GM04503 (cell line): ENCODE measurements around the gene HPS1.

Experiments used
- DNase-seq: peaks from one replicate; pipeline ENCODE4 v3.0.0-alpha.2; 2012; ENCODE audit warnings: low read depth

The HPS1 gene

GRCh38 chr10:98446661-98447221 lies at the start of gene HPS1:
Gene HPS1, minus strand, starts transcription at chr10:98446935. Its CDS starts 3,695 bp downstream, at chr10:98443240.
- DNase-seq: no peak

GRCh38 chr10:98492763-98493162 lies 46.0 kb upstream of the HPS1 start:
- no peak for DNase-seq

GRCh38 chr10:98489561-98490481 lies 43.1 kb upstream of the HPS1 start:
- DNase-seq: no peak

GRCh38 chr10:98488669-98489430 lies 42.1 kb upstream of the HPS1 start:
- DNase-seq: no peak

DNA sequence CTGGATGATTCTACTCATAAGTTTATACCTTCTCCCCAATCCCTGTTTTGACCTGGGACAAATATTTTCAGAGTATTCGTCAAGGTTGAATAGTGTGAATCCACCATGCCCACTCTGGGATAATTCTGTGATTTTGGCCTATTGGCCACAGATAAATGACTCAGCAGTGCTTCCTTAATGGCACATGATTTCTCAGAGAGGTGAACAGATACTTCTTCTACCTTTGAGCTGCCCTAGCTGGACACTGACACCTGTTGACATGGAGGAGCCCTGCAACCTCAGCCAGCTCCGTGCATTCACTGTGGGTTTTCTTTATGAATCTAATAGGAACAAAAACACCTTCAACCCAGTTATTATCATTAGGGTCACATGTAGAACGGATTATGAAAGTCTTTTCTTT lies 40.9 kb upstream of the HPS1 start:
- no peak for DNase-seq

GRCh38 chr10:98486421-98486820 lies 39.7 kb upstream of the HPS1 start:
- DNase-seq: peak; percentile 60

DNA sequence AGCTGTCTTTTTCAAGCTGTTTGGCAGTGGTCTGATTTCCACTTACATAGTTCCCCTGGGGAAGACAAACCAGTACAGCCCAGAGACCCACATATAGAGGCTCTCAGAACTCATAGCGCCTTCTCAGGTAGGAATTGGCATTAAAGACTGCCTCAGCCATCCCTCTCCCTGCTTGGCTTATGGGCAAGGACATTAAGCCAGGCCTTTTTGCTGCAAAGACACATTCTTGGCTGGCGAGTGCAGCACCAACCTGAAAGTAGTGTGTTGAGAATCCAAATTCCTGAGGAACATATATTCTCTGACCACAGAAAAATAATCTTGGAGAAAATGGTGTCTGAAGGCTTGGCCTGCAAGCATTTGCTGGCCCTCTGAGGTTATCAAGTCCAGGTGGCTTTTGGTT lies 39.2 kb upstream of the HPS1 start:
- DNase-seq: no peak

DNA sequence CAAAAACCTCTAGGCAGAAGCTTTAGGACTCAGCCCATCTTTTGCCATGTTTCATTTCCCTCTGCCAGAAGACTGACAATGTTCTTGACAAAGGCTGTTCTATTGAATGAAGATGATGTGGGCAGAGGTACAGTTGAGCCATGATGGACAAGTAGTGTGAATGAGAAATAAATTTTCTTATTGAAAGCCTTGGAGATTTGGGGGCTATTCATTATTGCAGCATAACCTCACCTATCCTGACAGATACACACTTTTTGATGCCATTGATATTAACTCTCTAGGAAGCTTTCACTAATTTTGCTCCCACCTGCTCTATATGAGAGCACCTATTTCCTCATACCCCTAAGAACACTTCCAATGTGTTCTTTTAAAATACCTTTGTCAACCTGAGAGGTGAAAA lies 36.9 kb upstream of the HPS1 start:
- DNase-seq: no peak

DNA sequence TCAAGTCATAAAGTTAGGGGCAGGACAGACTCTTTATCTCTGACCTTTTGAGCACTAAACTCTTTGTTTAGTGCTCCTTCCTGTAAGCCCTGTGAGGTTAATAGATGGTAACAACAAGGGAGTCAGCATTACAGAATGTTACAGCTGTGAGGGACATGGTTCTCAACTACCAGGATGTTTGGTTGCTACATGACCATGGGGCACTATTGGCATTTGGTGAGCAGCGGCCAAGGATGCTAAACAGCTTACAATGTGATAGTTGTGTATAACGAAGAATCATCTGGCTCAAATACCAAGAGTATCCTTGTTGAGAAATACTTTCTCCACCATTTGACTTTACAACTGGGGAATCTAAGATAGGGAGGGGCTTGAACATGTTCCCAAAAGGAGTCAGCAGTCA lies 35.4 kb upstream of the HPS1 start:
- DNase-seq: no peak

DNA sequence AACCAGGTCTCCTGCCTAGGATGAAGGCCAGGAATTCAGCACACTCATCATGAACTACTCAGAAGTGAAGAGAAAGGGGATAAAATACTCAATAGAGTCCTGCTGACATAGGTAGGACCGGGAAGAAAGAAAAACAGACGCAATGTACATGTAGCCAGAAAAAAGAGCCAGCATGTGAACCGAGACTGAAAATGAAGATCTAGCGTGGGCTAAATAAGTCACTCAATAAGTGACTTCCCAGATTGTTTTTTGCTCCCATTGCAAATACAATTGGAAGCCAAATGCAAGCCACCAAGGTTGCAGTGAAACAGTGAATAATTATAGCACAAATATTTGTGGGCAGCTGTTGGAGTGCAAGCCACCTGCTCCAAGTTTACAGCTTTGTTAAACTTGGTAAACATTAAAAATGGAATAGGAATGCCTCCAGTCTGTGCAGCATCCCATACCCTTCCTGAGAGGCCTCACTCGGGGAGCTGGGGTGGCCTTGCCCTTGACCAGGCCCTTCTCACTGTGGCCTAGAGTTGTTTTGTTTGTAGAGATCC lies 34.7 kb upstream of the HPS1 start:
- no peak for DNase-seq

DNA sequence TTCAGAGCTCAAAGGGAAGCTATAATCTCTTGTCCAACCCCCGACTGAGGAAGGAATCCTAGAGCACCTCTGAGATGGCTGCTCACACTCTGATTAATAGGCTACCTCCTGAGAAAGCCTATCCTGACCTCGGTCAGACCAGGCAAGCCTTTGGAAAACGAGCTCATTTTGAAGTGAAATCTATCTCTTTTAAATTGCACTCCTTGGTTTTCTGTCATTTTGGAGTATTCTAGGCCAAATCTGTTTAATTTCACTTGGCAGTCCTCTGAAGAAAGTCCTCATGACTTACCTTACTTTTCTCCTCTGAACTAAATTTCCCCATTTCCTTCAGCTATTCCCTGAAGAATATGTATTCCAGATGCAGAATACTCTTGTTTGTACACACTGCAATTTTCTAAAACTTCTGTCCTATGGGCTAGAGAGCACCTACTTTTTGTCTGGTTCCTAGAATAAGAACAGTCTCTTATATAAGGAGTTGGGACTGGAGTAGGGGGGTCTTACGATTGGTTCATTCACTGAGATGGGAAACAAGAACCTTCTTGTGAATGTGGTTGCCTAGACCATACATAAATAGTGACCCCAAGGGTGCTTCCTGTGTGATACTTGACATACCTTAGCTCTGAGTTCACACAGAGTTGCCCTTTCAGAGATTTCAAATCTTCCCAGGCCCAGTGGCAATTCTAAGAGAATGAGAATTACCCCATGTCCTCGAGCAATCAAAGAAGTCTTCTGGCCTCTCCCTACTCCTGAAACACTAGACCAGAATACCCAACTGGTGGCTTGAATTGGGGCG lies 31.9 kb upstream of the HPS1 start:
- DNase-seq: peak; percentile 29

GRCh38 chr10:98477861-98478260 lies 31.1 kb upstream of the HPS1 start:
- DNase-seq: no peak

DNA sequence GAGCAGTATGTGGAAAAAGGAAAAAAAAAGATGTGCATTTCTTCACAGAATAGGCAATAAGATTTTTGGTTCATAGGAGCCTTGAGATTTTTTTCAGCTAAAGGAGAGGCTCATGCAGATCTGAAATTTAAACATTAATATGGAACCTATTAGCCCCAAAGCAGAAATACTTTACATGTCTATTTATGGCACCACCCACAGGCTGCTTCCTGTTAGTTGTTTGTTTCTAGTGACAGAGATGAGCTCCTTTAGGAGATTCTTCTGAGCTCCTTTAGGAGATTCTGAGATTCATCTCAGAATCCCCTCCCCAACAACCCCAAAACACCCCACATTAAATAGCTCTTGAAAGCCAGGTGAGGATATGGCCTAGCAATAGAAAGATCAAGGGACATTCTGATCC lies 27.9 kb upstream of the HPS1 start:
- DNase-seq: no peak

- DNase-seq: no peak
These were observed 25.5 kb upstream of the HPS1 start for GRCh38 chr10:98472196-98472595.

- DNase-seq: no peak
These were observed 24.1 kb upstream of the HPS1 start for GRCh38 chr10:98470850-98471249.

DNA sequence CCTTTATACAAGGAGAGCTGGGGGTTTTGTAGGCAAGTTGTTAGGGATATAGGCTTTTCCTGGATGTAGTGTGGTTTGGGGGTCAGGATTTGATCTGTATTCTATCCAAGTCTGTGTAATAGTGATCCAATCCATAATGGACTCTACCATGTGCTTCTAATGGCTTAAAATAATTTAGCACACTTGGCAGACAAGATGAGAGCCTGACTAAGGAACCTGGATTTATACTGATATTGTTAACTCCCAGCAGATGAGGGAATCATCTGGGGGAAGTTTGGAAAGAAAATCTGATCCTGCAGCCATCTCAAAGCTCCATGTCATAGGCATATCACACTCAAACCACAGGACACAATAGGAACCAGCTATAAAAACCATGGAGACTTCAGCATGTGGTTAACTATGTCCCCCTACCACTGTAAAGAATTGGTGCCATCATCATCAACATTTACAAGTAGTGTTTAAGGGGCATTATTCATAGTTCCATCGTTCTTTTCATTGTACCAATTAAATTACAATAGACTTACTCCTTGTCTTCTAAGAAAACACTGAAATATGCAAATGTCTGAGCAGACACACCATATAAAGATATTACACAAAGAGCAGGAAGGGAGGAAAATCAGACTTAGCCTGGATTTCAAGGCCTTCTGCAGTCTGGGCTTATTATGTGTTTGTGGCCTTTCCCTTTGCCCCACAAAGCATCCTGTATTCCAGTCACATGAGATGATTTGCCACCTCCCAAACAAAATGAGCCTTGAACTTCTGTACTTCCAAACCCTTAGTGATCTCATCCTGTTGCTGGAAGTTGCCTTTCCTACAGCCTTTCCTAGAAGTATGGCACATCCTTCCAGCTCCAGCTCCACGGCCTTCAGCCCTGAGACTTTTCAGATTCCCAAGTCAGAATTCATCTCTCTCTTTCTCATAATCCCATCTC lies 22.5 kb upstream of the HPS1 start:
- no peak for DNase-seq

DNA sequence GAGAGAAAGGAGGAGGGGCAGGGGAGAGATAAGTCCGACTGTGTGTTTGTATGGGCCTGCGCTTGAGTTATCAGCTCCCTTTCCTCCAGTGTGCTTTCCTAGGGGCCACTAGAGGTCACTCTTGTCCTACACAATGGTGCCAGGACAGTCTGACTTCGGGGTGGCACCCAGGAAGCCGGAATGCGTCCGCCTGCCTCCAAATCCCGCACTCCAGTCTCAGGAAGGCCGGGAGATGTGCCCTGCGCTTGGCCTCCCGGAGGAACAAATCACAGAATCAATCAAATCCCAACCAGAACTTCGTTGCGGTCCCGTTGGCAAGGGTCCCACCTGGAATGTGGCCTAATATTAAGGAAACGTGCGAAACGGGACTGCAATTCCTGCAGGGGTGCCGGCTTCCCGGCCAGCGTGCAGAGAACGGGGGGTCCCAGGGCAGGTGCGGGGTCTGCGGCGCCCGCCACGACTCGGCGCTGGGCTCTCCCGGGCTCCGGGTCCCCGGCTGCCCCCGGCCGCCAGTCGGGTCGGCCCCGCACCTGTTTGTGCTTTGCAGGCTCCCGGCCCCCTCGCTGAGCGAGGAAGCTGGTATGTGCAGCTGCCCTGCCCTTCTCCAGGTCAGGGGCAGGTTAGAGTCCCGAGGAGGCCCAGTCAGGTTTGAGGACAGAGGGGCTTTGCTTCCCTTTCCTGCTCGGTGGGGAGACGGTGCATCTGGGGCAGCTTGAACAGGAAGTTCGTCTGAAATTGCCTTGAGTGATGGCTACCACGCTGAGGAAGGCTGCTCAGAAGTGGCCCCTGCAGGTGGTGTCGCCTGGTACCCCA lies 21.0 kb upstream of the HPS1 start:
- DNase-seq: peak; percentile 33

DNA sequence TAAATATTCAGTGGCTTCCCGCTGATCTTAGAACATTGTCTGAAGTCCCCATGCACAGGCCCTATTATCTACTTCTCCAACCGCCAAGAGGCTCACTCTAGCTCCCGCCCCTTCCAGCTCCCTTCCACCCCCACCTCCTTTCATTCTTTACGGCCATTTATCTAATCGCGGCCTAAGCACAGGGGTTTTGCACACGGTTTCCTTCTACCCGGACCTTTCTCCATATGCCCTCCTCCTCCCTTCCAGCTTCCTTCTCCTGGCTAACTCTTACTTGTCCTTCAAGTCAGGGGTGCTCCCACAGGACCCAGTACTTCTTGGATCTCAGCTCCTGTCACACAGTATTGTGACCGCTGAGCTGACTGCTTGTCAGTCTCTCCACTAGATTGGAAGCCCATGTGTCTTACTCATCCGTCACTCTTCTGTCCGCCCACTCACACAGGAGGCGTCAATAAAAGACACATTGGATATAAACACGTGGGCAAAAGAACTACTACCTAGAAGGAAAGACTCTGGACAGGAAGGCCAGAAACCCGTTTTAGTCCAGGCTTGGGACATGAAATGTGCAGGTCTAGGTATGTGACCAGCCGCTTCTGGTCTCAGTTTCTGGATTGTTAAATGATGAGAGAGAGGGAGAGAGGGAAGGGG lies 20.2 kb upstream of the HPS1 start:
- no peak for DNase-seq

DNA sequence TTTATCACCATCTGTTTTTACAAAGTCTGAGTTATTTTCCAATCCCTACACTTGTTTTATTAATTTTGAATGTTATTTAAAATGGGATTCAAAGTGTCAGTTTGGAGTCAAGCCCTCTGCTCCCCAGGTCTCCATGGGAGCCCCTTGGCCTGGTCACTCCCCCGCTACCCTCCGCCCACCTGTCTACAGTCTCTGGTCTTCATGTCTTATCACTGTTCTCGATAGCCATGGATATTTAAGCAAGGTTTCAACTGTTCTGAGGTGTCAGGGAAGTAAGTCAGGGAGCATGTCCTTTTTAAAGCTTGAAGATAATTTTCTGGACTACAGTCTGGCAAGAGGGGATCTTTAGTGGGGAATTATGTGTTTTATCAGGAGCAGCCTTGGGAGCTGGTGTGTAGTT lies 19.1 kb upstream of the HPS1 start:
- no peak for DNase-seq
